Measurements from ENCODE around the gene KRT1.

KRT1 gene

GRCh38 chr12:52630008-52630500 is 50.2 kb downstream of the KRT1 start:
- no peak for TF ChIP-seq EZH2phosphoT487 (IDR thresholded peaks at IDR 0.05; ENCODE audit: borderline replicate concordance, low read length)
- TF ChIP-seq CTCF (IDR thresholded peaks at IDR 0.05; ENCODE audit: low read depth, low read length, poor library complexity, severe bottlenecking) = no peak
- Histone ChIP-seq H3K4me2 (ENCODE audit: low read length) (no peak overlapping the region), H3K4me3 (ENCODE audit: low read length) (no peak overlapping the region), H3F3A (ENCODE audit: control insufficient read depth, insufficient read depth) (no peaks in the 10 kb centered on the region), H3K27ac (ENCODE audit: low read depth, low read length) (no peak overlapping the region), H3K9me3 (ENCODE audit: control insufficient read depth, insufficient read depth, low read length) (no peaks in the 10 kb centered on the region), H3K36me3 (ENCODE audit: control insufficient read depth, low read length) (no peaks in the 10 kb centered on the region), H3K4me1 (ENCODE audit: control insufficient read depth, low read length) (no peaks in the 10 kb centered on the region), H3K9me2 (replicated peaks; ENCODE audit: control insufficient read depth, low read length) (no peaks in the 10 kb centered on the region), H4K20me1 (ENCODE audit: control insufficient read depth, insufficient read depth, low read depth, low read length) (no peaks in the 10 kb centered on the region), H3K79me2 (ENCODE audit: control insufficient read depth, low read length) (no peaks in the 10 kb centered on the region), H3K27me3 (ENCODE audit: control insufficient read depth, low read length) (peaks cover 11% of the 10 kb centered on the region; the same call in 1 of the 2 replicates)

GRCh38 chr12:52629281-52630007 is 50.8 kb downstream of the KRT1 start:
- no peak for TF ChIP-seq CTCF (IDR thresholded peaks at IDR 0.05; ENCODE audit: low read depth, low read length, poor library complexity, severe bottlenecking)
- TF ChIP-seq EZH2phosphoT487 (IDR thresholded peaks at IDR 0.05; ENCODE audit: borderline replicate concordance, low read length) = no peak
- Histone ChIP-seq H3K9me3 (ENCODE audit: control insufficient read depth, insufficient read depth, low read length) (no peaks in the 10 kb centered on the region), H3K9me2 (replicated peaks; ENCODE audit: control insufficient read depth, low read length) (no peaks in the 10 kb centered on the region), H3F3A (ENCODE audit: control insufficient read depth, insufficient read depth) (no peaks in the 10 kb centered on the region), H3K4me1 (ENCODE audit: control insufficient read depth, low read length) (no peaks in the 10 kb centered on the region), H3K4me3 (ENCODE audit: low read length) (no peak overlapping the region), H3K4me2 (ENCODE audit: low read length) (no peak overlapping the region), H3K79me2 (ENCODE audit: control insufficient read depth, low read length) (no peaks in the 10 kb centered on the region), H3K27me3 (ENCODE audit: control insufficient read depth, low read length) (peaks cover 12% of the 10 kb centered on the region; the same call in 1 of the 2 replicates), H3K36me3 (ENCODE audit: control insufficient read depth, low read length) (no peaks in the 10 kb centered on the region), H3K27ac (ENCODE audit: low read depth, low read length) (no peak overlapping the region), H4K20me1 (ENCODE audit: control insufficient read depth, insufficient read depth, low read depth, low read length) (no peaks in the 10 kb centered on the region)

- H3K4me2 ChIP-seq (ENCODE audit: low read length) = no peak overlapping the region
- H3K27ac ChIP-seq (ENCODE audit: low read depth, low read length) = no peak overlapping the region
- no peaks in the 10 kb centered on the region for H3K36me3 ChIP-seq (ENCODE audit: control insufficient read depth, low read length)
Measured at GRCh38 chr12:52628841-52629240, 51.4 kb downstream of the KRT1 start.

More at GRCh38 chr12:52628841-52629240, 51.4 kb downstream of the KRT1 start:
- Histone ChIP-seq H4K20me1 (ENCODE audit: control insufficient read depth, insufficient read depth, low read depth, low read length) (no peaks in the 10 kb centered on the region), H3K4me1 (ENCODE audit: control insufficient read depth, low read length) (no peaks in the 10 kb centered on the region), H3K9me2 (replicated peaks; ENCODE audit: control insufficient read depth, low read length) (no peaks in the 10 kb centered on the region), H3K4me3 (ENCODE audit: low read length) (no peak overlapping the region), H3F3A (ENCODE audit: control insufficient read depth, insufficient read depth) (no peaks in the 10 kb centered on the region), H3K9me3 (ENCODE audit: control insufficient read depth, insufficient read depth, low read length) (no peaks in the 10 kb centered on the region), H3K79me2 (ENCODE audit: control insufficient read depth, low read length) (no peaks in the 10 kb centered on the region), H3K27me3 (ENCODE audit: control insufficient read depth, low read length) (peaks cover 12% of the 10 kb centered on the region; the same call in 1 of the 2 replicates)
- TF ChIP-seq CTCF (IDR thresholded peaks at IDR 0.05; ENCODE audit: low read depth, low read length, poor library complexity, severe bottlenecking) (no peak), EZH2phosphoT487 (IDR thresholded peaks at IDR 0.05; ENCODE audit: borderline replicate concordance, low read length) (no peak)

Data from DOHH2 (cell line).